ENCODE data around the gene CCDC12.
"Not testable (repeated sequence)": the region's sequence is repeated elsewhere in the genome, so short reads cannot be mapped to it uniquely, and the experiment has no call there.

The CCDC12 gene

DNA sequence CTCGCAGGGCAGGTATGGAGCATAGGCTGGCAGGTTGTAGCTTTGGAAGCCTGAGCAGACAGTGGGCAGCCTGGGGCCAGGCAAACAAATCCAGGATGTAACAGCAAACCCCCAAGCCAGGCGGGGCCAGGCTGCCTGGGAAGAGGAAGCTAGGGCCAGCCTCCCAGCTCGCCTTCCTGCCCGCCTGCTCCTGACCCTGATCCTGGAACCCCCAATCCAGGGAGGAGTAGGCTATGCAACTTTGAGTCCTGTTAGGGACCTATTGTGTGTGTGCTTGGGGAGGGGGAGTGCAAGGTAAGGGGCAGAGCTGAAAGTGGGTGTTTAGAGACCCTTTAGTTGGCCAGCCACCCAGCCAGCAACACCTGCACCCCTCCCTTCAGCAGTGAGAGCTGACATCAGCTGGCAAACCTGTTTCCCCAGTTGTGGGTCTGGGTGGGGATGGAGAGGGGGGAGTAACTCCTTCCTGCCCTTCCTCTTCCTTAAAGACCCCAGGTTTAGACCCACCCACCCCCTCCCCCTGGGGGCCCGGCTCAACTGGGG, 5.5 kb upstream of the CCDC12 start:
- DNase-seq (ENCODE audit: low read depth in 3 of 3) = no peak

DNA sequence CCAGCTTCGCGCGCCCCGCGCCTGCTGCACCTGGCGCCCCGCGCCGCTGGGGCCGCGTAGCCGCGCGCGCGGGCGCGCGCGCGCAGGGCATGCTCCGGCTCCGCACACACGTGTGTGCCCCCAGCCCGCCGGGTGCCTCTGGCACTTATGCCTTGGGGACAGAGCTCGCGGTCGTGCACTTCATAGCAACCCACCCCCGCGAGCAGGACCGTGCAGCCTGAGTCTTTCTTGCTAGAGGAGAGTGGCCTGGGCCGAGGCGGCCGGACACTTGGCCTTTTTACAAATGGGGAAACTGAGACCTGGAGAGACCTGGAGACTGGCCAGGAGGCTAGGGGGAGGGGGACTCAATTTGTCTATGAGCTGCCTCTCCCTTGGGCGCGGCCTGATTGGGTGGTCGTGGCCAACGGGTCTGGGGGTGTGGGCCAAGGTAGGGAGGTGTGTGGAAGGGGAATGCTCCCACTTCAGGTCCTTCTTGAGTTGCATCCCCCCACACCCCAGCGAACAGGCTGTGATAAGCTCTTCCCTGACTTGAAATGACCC, 3.5 kb upstream of the CCDC12 start:
- DNase-seq (ENCODE audit: low read depth in 3 of 3) = no peak

DNA sequence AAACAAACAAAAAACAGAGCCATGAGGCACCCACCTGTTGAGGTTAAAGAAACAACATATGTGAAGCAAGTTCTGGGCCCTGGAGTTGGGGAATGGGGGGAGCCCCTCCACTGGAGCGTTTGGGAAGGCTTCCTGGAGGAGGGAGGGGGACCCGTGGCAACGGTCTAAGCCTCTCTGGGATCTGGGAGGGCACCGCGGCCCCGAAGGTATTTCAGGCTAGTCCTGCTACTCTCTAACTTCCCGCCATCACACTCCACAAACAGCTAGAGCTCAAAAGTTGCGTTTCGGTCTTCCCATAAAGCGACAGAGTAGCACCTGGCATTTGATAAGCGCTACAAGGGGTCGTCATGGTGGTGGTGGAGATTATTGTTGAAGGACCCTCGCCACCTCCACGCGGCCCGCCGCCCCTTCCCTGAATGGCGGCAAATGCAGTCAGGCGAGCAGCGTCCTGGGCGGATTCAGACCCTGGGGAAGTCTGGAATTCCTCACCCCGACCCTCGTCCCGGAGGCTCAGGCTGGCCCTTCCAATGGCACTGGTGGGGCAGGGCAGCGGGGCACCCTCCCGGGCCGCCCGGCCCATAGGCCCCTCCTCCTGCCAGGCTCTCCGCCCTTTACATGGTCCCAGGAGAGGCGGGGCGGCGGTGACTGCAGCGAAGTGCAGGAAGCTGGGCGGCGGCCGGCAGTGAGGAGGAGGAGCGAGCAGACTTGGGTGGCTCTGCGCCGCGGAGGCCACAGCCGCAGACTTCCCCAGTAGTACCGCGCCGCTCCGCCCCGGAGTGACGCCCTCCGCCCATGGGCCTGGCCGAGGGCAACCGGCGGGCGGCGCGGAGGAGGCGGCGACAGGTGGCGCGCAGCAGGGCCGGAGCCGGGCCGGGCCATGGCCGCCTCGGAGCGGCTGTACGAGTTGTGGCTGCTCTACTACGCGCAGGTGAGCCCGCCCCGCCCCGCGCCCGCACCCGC, 2.7 kb upstream of the CCDC12 start, which contains the start of gene NBEAL2:
Gene NBEAL2 (plus strand): TSS at position 682 of the 960 bp plus-strand sequence. CDS start 196 bp downstream, at position 878.
- DNase-seq (ENCODE audit: low read depth in 3 of 3) = peak; percentile 91 to 97 (median 92)

DNA sequence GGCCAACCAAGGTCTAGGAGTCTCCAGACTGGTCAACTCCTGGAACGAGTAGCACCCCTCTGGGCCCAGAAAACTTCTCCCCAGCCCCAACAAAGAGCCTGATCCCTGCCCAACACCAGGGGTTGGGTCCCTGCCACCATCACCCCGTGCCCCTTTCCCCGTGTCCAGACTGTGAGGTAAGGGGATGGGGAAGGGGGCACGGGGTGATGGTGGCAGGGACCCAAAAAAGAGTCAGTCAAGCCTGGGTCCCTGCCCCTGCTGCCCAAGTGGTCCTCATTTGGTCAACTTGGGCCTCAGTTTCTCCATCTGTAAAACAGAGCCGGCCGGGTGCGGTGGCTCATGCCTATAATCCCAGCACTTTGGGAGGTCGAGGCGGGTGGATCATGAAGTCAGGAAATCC, 1.8 kb upstream of the CCDC12 start:
- DNase-seq (ENCODE audit: low read depth in 3 of 3) = no peak

DNA sequence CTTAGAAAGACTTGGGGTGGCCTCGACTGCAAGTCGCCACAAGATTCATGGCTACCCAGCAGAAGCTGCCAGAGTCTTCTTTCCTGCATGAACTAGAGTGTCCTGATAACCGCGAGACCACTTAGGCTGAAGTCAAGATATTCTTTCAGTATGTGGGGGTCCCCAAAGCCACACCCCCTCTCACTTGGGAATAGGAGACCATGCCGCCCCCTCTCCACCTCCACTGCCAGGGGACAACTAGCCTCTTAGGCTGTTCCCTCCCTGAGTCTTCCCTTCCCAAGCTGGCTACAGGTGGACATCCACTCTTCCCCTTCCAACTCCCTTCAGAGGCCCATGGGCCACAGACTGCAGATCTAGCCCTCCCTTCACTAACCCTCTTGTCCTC, 1.3 kb upstream of the CCDC12 start:
- DNase-seq (ENCODE audit: low read depth in 3 of 3) = no peak

DNA sequence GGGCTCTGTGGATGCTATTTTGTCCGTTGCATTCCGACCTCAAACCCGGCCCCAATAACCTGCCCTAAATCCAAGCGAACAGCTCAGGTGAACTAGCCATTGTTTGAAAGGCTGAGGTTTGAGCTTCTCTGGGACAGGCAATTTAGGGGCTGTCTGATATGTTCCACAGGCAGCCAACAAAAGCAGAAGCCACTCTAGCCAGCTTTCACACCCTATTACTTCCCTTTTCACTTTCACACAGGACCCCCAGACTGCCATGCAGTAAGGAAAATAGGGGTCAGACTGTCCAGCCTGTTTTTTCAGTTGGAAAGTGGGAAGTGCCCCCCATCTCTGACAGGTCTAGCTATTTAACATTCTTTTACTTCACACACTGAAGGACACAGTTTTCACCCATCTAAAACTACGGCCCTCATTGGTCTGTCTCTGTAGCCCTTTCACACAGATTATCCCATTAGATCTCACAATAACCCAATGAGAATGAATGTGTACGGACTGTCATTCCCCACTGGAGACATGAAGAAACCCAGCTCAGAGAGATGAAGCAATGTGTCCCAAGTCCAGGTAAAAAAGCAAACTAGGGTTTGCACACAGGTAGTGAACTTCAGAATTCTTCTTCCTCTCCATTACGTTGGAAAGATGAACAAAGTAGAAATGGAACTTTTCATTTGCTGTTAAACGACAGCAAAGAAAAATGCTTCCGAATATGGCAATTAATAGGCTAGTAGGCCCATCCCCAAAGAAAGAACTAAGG, 1.9 kb downstream of the CCDC12 start:
- no peak for DNase-seq (ENCODE audit: low read depth in 3 of 3)

DNA sequence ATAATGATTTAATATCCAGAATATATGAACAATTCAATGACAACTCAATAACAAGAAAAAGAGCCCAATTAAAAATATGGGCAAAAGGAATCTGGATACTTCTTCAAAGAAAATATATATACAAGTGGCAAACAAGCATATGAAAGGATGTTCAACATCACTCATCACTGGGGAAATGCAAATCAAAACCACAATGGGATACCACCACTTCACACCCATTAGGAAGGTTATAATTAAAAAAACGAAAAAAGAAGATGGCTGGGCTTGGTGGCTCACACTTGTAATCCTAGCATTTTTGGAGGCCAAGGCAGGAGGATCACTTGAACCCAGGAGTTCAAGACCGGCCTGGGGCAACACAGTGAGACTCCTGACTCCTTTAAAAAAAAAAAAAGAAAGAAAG, 4.1 kb downstream of the CCDC12 start:
- no peak for DNase-seq (ENCODE audit: low read depth in 3 of 3)

DNA sequence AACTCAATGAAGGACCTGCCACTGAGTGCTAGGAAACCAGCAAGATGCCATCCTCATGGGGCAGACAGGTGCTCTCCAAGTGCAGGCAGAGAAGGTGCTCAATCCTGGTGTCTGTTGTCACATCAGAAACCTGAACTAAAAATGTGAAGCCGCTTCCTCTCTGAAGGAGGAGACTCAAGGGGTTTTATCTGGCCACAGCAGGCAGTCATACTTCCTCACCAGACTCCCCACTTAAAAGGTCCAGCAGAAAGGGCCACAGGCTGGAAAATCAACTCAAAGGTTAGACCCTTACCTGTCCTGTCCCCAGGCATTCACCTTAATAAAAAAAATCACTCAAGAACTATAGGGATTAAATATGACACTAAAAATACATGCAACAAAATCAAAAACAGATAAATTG, 4.8 kb downstream of the CCDC12 start:
- DNase-seq (ENCODE audit: low read depth in 3 of 3) = no peak

DNA sequence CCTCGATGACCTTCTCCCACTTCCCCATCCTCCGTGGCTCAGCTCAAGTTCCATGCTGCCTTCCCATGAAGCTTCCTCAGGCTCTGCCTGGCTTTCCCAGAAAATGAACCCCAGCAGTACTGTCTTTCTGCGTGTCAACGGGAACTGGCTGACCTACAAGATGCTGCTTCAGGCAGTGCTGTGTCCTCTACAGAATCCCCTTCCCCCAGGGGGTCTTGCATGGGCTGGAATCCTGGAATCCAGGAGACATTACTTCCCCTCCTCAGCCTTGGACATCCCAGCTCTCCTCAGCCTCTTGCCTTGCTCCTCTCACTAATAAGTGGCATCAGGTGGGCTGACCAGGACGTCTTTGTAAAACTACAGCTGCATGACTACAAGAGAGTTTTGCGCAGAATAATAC, 5.4 kb downstream of the CCDC12 start:
- DNase-seq (ENCODE audit: low read depth in 3 of 3) = no peak

DNA sequence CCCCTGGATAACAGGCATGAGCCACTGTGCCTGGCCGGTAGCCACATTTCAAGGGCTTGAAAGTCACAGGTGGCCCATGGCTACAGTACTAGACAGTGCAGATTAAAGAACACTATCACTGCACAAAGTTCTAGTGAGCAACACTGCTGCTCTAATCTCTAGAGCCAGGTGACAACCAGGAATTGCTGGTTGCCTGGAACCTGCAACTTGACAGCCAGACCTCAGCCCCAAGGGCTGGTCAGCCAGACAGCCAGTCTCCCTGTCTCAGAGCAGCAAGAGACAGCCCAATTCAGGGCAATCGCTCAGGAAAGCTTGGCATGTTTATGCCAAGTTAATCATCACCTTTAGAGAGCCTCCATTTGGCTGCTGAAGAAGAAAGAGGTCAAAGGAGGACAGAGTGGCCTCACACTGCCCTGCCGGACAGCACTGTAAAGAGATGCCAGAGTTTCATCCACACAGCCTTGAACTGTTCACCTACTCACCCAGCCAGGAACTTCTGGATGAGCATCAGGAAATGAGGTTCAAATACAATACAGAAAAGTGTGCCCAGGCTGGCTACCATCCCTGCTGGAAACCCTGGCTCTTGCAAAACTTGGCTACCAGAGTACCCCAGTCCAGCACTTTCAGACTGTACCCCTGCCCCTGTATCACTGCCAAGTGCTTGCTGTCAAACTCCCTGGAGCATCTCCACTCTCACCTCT, 6.0 kb downstream of the CCDC12 start:
- no peak for DNase-seq (ENCODE audit: low read depth in 3 of 3)

DNA sequence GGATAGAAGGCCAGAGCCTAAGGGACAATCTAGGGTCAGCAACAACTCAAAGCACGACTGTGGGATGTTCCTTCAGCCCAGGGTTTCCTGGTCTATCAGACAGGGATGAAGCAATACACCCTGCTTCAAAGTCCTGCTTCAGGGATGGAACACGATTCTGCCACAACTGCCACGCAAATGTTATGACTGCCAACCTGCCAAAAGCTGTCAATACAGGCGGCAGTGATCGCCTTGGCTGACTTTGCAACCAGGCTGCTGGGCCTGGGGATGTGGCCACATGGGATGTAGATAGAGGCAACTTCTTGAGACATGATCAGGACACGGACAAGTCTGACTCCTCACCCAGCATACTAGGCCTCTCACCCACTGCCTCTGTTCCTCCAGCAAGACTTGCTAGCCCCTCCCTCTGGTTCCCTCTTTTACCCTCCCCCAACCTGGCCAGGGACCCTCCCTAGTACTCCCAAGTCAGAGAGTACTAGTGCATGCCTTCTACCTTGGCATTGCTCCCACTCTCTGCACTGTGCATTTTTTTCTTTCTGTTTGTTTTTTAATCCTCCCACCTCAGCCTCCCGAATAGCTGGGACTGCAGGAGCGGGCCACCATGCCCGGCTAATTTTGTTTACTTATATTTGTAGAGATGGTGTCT, 7.6 kb downstream of the CCDC12 start:
- DNase-seq (ENCODE audit: low read depth in 3 of 3) = no peak

DNA sequence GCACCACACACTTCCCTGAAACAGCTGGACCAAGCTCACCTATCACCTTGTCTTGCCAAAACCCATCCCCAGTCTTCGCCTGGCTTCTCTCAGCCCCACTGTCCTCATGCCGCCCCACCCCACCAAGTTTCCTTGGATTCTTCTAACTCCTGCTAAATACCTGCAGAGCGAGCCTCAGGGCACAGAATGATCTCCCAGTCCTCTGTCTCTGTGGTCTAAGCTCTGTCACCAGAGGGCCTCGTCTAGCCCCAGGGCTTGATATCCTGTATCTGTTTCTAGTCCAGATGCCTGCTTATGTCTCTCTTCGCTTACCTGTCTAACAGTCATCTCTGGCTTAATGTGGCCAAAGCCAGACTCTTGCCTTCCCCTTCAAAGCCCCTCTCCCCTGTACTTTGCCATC, 9.7 kb downstream of the CCDC12 start:
- no peak for DNase-seq (ENCODE audit: low read depth in 3 of 3)

DNA sequence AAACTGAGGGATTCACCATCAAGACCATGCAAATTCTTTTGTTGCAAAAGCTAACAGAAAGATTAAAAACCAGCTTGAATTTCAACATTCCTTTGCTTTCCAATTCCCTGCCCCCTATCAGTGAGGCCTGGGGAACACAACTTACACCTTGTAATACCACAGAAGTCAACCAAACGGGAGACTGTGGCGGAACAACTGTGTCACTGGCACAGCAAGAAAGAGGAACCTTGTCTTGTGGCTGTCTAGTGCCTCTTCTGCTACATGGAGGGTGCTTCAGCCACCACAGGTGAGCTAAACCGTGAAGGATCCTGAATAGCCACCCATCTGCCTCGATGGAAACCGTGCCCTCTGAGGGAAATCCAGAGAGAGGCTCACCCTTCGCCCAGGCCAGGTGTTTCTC, 11.4 kb downstream of the CCDC12 start:
- no peak for DNase-seq (ENCODE audit: low read depth in 3 of 3)

DNA sequence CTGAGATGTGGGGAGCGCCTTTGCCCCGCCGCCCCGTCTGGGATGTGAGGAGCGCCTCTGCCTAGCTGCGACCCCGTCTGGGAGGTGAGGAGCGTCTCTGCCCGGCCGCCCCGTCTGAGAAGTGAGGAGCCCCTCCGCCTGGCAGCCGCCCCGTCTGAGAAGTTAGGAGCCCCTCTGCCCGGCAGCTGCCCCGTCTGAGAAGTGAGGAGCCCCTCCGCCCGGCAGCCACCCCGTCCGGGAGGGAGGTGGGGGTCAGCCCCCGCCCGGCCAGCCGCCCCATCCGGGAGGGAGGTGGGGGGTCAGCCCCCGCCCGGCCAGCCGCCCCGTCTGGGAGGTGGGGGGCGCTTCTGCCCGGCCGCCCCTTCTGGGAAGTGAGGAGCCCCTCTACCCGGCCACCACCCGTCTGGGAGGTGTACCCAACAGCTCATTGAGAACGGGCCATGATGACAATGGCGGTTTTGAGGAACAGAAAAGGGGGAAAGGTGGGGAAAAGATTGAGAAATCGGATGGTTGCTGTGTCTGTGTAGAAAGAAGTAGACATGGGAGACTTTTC, 12.4 kb downstream of the CCDC12 start:
- not testable (repeated sequence) for DNase-seq (ENCODE audit: low read depth in 3 of 3)

DNA sequence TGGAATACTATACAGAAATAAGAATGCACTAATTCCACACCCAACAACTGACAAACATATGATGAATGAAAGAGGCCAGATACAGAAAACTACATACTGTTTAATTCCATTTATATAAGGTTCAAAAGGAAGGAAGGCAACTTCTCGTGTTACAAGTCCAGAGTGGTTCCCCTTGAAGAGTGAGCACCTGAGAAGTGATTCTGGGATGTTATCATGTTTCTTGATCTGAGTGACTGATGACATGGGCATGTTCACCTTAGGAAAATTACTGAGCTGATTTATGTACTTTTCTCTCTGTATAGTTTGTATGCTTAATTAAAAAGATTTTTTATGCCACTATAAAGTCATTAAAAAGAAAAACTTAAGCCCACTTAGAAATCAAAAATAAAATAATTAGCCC, 13.6 kb downstream of the CCDC12 start:
- DNase-seq (ENCODE audit: low read depth in 3 of 3) = no peak

DNA sequence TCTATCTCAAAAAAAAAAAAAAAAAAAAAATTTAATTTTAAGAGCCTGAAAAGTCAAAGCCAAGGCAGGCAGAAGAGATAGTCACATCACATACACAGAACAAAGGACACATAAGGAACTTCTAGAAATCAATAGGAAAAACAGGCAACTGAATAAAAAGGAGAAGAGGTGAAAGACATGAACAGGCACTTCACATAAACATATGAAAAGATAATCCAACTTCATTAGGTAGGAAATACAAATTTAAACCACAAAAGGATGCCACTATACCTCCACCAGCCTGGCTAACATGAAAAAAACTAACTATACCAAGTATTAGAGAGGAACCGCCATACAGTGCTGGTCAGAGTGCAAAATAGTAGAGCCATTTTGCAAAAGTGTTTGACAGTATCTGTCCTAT, 14.1 kb downstream of the CCDC12 start:
- DNase-seq (ENCODE audit: low read depth in 3 of 3) = no peak

DNA sequence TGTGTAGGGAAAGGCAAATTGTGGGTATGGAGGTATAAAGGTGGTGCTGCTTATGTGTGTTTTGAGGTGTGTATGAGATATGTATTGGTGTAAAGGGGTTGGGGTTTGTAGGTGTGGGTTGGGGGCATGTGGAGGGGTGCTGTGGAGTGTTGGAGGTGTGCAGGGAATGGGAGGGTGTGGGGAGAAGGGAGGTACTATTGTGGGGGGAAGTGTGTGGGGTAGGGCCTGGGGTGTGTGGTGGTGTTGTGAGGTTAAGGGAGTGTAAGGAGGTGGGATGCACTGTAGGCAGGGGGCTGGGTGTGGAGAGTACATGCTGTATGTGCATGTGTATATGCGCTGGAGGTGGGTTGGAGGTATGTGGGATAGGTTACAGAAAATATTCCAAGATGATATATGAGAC, 15.7 kb downstream of the CCDC12 start:
- no peak for DNase-seq (ENCODE audit: low read depth in 3 of 3)

DNA sequence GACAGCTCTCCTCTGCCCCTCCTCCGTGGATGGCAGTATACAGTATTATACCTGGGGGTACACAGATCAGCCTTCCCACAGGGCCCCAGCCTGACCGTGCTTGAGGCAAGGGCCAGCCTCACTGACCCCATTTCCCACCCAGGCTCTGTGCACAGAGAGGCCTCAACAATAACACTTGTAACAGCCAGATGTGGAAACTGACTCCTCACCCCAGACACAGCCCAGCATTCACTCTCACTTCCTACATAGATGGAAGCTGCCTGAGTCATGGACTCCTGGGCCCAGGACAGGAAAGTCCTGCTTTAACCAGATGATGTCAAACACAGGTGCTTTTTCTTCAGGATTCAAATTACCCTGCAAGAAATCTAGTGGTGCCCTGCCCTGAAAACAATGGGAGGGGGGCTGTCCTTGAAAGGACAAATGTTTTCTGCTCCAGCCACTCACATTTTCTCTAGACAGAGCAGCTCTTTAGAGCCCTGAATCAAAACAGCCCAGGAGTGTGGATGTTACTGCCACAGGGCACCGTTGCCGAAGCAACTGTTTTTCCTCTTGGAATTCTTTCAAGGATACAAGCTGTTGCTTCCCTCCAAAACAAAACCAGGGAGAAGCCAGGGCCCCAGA, 16.4 kb downstream of the CCDC12 start:
- no peak for DNase-seq (ENCODE audit: low read depth in 3 of 3)

DNA sequence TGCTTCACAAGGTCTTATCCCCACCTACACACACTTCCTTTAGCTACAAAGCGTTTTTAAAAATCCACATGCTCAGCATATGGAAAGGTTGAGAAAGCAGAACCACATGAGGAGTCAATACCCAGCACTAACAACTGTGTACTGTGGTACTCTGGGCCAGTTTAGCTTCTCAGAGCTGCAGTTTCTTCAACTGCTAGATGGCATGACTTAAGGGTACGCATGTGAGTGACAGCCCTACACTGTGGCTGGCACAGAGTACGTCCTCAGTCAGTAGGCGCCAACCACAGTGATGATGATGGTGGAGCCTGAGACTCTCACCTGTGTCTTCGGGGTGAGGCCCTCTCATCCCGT, 17.4 kb downstream of the CCDC12 start:
- DNase-seq (ENCODE audit: low read depth in 3 of 3) = peak in 2 of 3 experiments; percentile 44 to 48

DNA sequence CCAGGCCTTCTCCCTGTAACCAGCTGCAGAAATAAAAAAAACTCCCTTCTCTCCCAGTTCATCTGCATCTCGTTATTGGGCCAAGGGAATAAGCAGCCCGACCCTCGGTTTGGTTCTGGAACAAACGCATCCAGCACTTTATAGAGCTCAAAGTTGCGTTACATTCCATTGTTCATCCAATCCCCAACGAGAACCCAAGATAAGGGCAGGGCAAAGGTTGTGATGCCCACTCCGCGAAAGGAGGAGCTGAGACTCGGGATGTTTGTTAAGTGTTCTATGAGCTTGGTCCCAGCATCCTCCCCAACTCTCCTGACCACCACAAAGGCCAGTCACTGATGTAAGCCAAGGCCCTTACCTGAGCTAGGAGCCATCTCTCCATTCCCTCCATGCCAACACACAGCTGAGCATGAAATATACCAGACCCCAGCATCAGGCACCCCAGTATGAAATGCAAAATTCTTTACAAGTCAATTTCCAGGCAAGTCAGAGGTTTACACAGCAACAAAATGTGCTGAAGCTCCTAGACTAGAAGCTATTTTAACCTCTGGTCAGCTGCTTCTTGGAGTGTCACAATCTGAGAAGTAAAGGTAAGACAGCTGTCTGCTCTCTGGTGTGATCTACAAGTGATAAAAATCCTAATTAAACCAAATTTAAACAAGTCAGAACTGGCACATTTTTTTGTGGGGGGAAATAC, 17.9 kb downstream of the CCDC12 start:
- no peak for DNase-seq (ENCODE audit: low read depth in 3 of 3)

Measured in stimulated activated CD4-positive, alpha-beta T cell treated with anti-CD3 and anti-CD28 coated beads, TNF-alpha, amount 100 ng/mL, for 24 hours (primary cell).